Thyroid gland (tissue), 4 donors: ENCODE data around the gene OR2AJ1. TPM values are rescaled to one million over a fixed set of nuclear protein-coding genes. Genes with fewer than 3 reads are reported as not detected.

ENCODE experiments used
- DNase-seq, 2 donors: peaks; one replicate each; pipeline ENCODE4 v3.0.0-alpha.2; 2019
- H3K27ac ChIP-seq, 3 donors: fragments of 200-600 bp; sonication (generic); 1 replicate in 2 of 3; 2 replicates in 1 of 3; pipeline ENCODE4 v1.5.1; 2016 to 2019; ENCODE audit warnings: mild to moderate bottlenecking in 1 of 3, moderate library complexity in 1 of 3
- H3K27me3 ChIP-seq: fragments of 200-600 bp; sonication (generic); one replicate; pipeline ENCODE4 v1.5.1; 2019
- H3K36me3 ChIP-seq, 2 donors: fragments of 200-600 bp; sonication (generic); one replicate each; pipeline ENCODE4 v1.5.1; 2016 to 2019
- H3K4me1 ChIP-seq, 2 donors: fragments of 200-600 bp; sonication (generic); one replicate each; pipeline ENCODE4 v1.5.1; 2017 to 2019
- H3K4me3 ChIP-seq, 3 donors: fragments of 200-600 bp; sonication (generic); replicated peaks in 1 of 3; 1 replicate in 2 of 3; 2 replicates in 1 of 3; pipeline ENCODE4 v1.5.1; 2016; ENCODE audit warnings: mild to moderate bottlenecking in 1 of 3
- H3K9me3 ChIP-seq: fragments of 200-600 bp; sonication (generic); one replicate; pipeline ENCODE4 v1.5.1; 2017
- POLR2A ChIP-seq, 2 donors: fragments of 450-650 bp; IDR thresholded peaks; one replicate each; pipeline ENCODE4 v1.6.1; 2017; ENCODE audit warnings: antibody characterized with exemption in 2 of 2, mild to moderate bottlenecking in 2 of 2, moderate library complexity in 1 of 2
- WGBS, 2 donors: methylation state at CpG; one replicate each; pipeline ENCODE4 v1.1.5; 2017; 5-methylcytosine and 5-hydroxymethylcytosine counted together
- intact Hi-C: fragments of 100-400 bp; cut with DNase I; formaldehyde crosslinking; loops from one replicate; pipeline ENCODE4 v1.15.1; 2023
- total RNA-seq, 4 donors: library from RNA; depleted of rRNA; stranded (reverse); fragments of >200 nt; gene quantifications; one replicate each; pipeline ENCODE4 v1.2.3, GENCODE V29; 2016
- TF ChIP-seq, protein P1 (sequence below), 6 experiments: fragments of 200-600 bp in 3 of 6; fragments of 450-650 bp in 3 of 6; sonication (generic) in 3 of 6; IDR thresholded peaks; one replicate each; pipeline ENCODE4 v1.5.1; 2016 to 2019; ENCODE audit warnings: antibody characterized with exemption in 6 of 6, mild to moderate bottlenecking in 2 of 6, inconsistent platforms in 1 of 6, moderate library complexity in 1 of 6

Gene OR2AJ1
- total RNA-seq, 4 donors from 2014 or later: 0.33 to 0.63 TPM; not detected in 2

- Histone ChIP-seq H3K4me3 (no peak overlapping the region), H3K4me1 (no peaks in the 10 kb centered on the region), H3K9me3 (no peaks in the 10 kb centered on the region), H3K36me3 (no peaks in the 10 kb centered on the region), H3K27ac (no peak overlapping the region), H3K27me3 (no peaks in the 10 kb centered on the region)
- TF ChIP-seq, protein P1, sequence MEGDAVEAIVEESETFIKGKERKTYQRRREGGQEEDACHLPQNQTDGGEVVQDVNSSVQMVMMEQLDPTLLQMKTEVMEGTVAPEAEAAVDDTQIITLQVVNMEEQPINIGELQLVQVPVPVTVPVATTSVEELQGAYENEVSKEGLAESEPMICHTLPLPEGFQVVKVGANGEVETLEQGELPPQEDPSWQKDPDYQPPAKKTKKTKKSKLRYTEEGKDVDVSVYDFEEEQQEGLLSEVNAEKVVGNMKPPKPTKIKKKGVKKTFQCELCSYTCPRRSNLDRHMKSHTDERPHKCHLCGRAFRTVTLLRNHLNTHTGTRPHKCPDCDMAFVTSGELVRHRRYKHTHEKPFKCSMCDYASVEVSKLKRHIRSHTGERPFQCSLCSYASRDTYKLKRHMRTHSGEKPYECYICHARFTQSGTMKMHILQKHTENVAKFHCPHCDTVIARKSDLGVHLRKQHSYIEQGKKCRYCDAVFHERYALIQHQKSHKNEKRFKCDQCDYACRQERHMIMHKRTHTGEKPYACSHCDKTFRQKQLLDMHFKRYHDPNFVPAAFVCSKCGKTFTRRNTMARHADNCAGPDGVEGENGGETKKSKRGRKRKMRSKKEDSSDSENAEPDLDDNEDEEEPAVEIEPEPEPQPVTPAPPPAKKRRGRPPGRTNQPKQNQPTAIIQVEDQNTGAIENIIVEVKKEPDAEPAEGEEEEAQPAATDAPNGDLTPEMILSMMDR (IDR thresholded peaks at IDR 0.05): no peak
- no peak for TF ChIP-seq POLR2A (IDR thresholded peaks at IDR 0.05)
- DNase-seq: no peak
- intact Hi-C loops: no loop called here
- WGBS, 2 donors: 89 to 100% methylated on average over 1 of the region's 1 CpG
Observed at GRCh38 chr1:247953408-247953807, 28.7 kb downstream of the OR2AJ1 start.

DNA sequence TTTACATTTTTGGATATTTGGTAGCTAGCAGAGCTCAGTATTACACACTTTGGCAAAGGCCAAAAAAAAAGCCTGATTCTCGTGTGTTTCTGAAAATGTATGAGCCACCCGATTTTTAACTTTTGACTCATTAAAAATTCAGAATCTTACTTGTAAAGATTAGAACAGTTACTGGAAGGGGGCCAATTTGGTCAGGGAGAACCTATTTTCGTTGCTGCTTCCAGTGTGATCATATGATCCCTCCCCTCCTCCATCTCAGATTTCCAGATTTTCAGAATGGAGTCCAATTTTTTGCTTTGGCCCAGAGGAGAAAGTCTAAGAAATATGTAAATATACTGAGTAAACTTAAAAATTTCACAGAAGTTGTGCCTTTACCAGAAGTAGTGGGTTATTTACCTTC is 37.1 kb downstream of the OR2AJ1 start:
- Histone ChIP-seq H3K9me3 (no peaks in the 10 kb centered on the region), H3K4me3 (no peak overlapping the region), H3K27ac (no peak overlapping the region), H3K36me3 (no peaks in the 10 kb centered on the region), H3K27me3 (no peaks in the 10 kb centered on the region), H3K4me1 (no peaks in the 10 kb centered on the region)
- TF ChIP-seq POLR2A (IDR thresholded peaks at IDR 0.05): no peak
- TF ChIP-seq, protein P1 (IDR thresholded peaks at IDR 0.05): no peak
- intact Hi-C loops: no loop called here
- DNase-seq: peak; percentile 14 to 35
- 24 to 41% methylated on average over 3 of the region's 3 CpGs for WGBS, 2 donors

- Histone ChIP-seq H3K4me1 (no peaks in the 10 kb centered on the region), H3K4me3 (no peak overlapping the region), H3K27ac (no peak overlapping the region), H3K36me3 (no peaks in the 10 kb centered on the region), H3K9me3 (no peaks in the 10 kb centered on the region), H3K27me3 (no peaks in the 10 kb centered on the region)
- no peak for TF ChIP-seq POLR2A (IDR thresholded peaks at IDR 0.05)
- TF ChIP-seq, protein P1 (IDR thresholded peaks at IDR 0.05): no peak
- 82 to 83% methylated on average over 4 of the region's 4 CpGs for whole genome bisulfite sequencing, 2 donors
- no peak for DNase-seq
- intact Hi-C loops: no loop called here
Observed at GRCh38 chr1:247962911-247963588, 38.4 kb downstream of the OR2AJ1 start.

DNA sequence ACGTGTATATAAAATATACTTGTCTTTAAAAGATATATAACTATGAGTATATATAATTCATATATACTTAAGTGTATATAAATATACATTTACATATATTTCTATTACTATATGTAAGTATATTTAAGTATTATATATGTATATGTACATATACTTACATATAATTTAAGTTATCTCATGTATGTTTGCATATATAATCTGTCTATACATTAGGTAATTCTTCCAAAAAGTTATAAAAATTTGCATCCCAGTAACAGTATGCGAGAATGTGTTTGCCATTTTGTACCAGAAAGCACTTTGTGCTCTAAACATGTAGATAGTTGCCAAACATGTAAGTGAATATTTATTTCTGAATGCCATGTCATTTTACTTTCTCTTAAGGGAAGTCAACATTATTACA is 40.2 kb downstream of the OR2AJ1 start, which contains the start of gene OR2AK2:
TSS of gene OR2AK2 (plus strand) at position 301 of the 400 bp plus-strand sequence. CDS start 144 bp downstream, outside the sequence.
- TF ChIP-seq POLR2A (IDR thresholded peaks at IDR 0.05): no peak
- TF ChIP-seq, protein P1 (IDR thresholded peaks at IDR 0.05): no peak
- Histone ChIP-seq H3K36me3 (no peaks in the 10 kb centered on the region), H3K27me3 (no peaks in the 10 kb centered on the region), H3K4me3 (no peak within 1 kb of the TSS), H3K4me1 (no peaks in the 10 kb centered on the region), H3K9me3 (no peaks in the 10 kb centered on the region), H3K27ac (no peak within 1 kb of the TSS)
- WGBS, 2 donors: 93 to 95% methylated on average over 2 of the region's 2 CpGs
- intact Hi-C loops: no loop called here
- DNase-seq: no peak

DNA sequence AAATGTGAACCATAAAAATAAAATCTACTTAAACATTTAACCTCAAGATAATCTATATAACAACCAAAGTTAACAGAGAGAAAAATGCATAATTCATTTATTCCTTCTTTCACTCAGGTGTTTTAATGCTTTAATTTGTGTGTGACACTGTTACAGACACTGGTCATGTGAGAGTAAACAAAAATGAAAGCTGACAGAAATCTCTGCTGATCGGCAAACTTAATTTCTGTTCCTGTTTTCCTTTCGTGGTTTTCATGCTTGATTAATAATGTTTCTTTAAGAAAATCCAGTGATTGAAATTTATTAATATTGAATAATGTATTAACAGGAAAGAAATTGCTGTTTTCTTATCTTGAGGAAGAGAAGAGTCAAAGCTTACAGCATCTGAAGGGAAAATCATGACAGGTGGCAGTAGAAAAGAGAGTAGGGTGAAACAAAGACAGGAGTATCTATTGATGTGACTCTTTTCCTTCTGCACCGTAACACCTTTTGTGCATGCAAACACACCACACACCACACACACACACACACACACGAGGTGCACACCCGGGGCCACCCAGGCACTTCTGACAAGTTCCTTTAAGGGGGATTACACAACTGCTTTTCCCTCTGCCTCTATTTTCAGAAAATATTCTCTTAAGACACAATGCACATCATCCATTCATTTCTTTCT is 42.0 kb downstream of the OR2AJ1 start:
- Histone ChIP-seq H3K4me1 (no peaks in the 10 kb centered on the region), H3K4me3 (no peak overlapping the region), H3K36me3 (no peaks in the 10 kb centered on the region), H3K27me3 (no peaks in the 10 kb centered on the region), H3K9me3 (no peaks in the 10 kb centered on the region), H3K27ac (no peak overlapping the region)
- no peak for DNase-seq
- intact Hi-C loops: no loop called here
- no peak for TF ChIP-seq POLR2A (IDR thresholded peaks at IDR 0.05)
- TF ChIP-seq, protein P1 (IDR thresholded peaks at IDR 0.05): no peak
- 74 to 77% methylated on average over 5 of the region's 5 CpGs for WGBS, 2 donors
